PC-3 (cell line): ENCODE measurements around the gene SMARCA4. TPM values are rescaled to one million over a fixed set of nuclear protein-coding genes. Genes with fewer than 3 reads are reported as not detected.

Experiments
- ATAC-seq: fragments of 200-7000 bp; cut with Tn5 transposase; 2 replicates; pipeline ENCODE4 v1.9.1; 2020; ENCODE audit warnings: mild to moderate bottlenecking, moderate library complexity
- BruUV-seq: library from RNA; stranded (reverse); fragments of 400-500 nt; replicated peaks from 2 replicates; lab custom pipeline; 2021; lab: Mats Ljungman, UMichigan
- CTCF ChIA-PET: fragments of 300-600 bp; sonication (Branson Sonifier 250); formaldehyde crosslinking; loops from one replicate; lab custom pipeline; 2022; ENCODE audit warnings: antibody characterized with exemption; lab: Charles Lee
- POLR2A ChIA-PET: fragments of 300-600 bp; sonication (Branson Sonifier 250); formaldehyde crosslinking; loops from one replicate; lab custom pipeline; 2022; ENCODE audit warnings: antibody characterized with exemption; ENCODE audit not compliant: unreplicated experiment; lab: Charles Lee
- DNase-seq: peaks from one replicate; pipeline ENCODE4 v3.0.0-alpha.2; 2015
- H2AFZ ChIP-seq: fragments of 300-600 bp; sonication (generic); 2 replicates; pipeline ENCODE4 v1.6.0; 2016; ENCODE audit warnings: antibody characterized with exemption, low read length
- H3F3A ChIP-seq: fragments of 300-600 bp; sonication (generic); one replicate; pipeline ENCODE4 v1.6.0; 2017; ENCODE audit warnings: antibody characterized with exemption, low read length, control low read depth, mild to moderate bottlenecking; ENCODE audit not compliant: unreplicated experiment
- H3K27ac ChIP-seq: fragments of 300-600 bp; sonication (generic); 2 replicates; pipeline ENCODE4 v1.5.1; 2016; ENCODE audit warnings: mild to moderate bottlenecking, low read length
- H3K27me3 ChIP-seq: fragments of 300-600 bp; sonication (generic); 2 replicates; pipeline ENCODE4 v1.6.1; 2016; ENCODE audit warnings: low read length, mixed read lengths
- H3K36me3 ChIP-seq: fragments of 300-600 bp; sonication (generic); 2 replicates; pipeline ENCODE4 v1.6.1; 2016; ENCODE audit warnings: low read depth, mixed run types, low read length, mixed read lengths
- H3K4me1 ChIP-seq: fragments of 300-600 bp; sonication (generic); 2 replicates; pipeline ENCODE4 v1.5.1; 2016; ENCODE audit warnings: low read length; ENCODE audit not compliant: insufficient read depth
- H3K4me2 ChIP-seq: fragments of 300-600 bp; sonication (generic); 2 replicates; pipeline ENCODE4 v1.6.0; 2016; ENCODE audit warnings: low read length
- H3K4me3 ChIP-seq: fragments of 300-600 bp; sonication (generic); 2 replicates; pipeline ENCODE4 v1.5.1; 2016; ENCODE audit warnings: mild to moderate bottlenecking, low read length, mixed read lengths
- H3K79me2 ChIP-seq: fragments of 300-600 bp; sonication (generic); 2 replicates; pipeline ENCODE4 v1.6.1; 2017; ENCODE audit warnings: low read length, mixed read lengths
- H3K9ac ChIP-seq: fragments of 300-600 bp; sonication (generic); 2 replicates; pipeline ENCODE4 v1.6.0; 2016; ENCODE audit warnings: mild to moderate bottlenecking, low read length
- H3K9me2 ChIP-seq: fragments of 300-600 bp; sonication (generic); replicated peaks from 2 replicates; pipeline ENCODE4 v1.6.1; 2016; ENCODE audit warnings: mixed run types, low read length, mixed read lengths
- H3K9me3 ChIP-seq: fragments of 300-600 bp; sonication (generic); 2 replicates; pipeline ENCODE4 v1.6.1; 2016; ENCODE audit warnings: low read length, mixed read lengths
- H4K20me1 ChIP-seq: fragments of 300-600 bp; sonication (generic); 2 replicates; pipeline ENCODE4 v1.6.1; 2016; ENCODE audit warnings: low read length, mixed read lengths
- EZH2 ChIP-seq: fragments of 300-600 bp; sonication (generic); IDR thresholded peaks from one replicate; pipeline ENCODE4 v1.6.1; 2017; ENCODE audit warnings: antibody characterized with exemption, mild to moderate bottlenecking, low read length; ENCODE audit not compliant: unreplicated experiment
- EZH2phosphoT487 ChIP-seq: fragments of 300-600 bp; sonication (generic); IDR thresholded peaks from 2 replicates; pipeline ENCODE4 v1.6.1; 2018; ENCODE audit warnings: mild to moderate bottlenecking, antibody characterized with exemption, low read length, borderline replicate concordance
- intact Hi-C: fragments of 100-400 bp; cut with micrococcal nuclease; formaldehyde crosslinking; loops from 2 replicates; pipeline ENCODE4 v1.9.0; 2023
- total RNA-seq: library from RNA; depleted of rRNA; stranded (reverse); fragments of >200 nt; gene quantifications from 2 replicates; pipeline ENCODE4 v1.2.3, GENCODE V29; 2014
- TF ChIP-seq, protein P1 (sequence below): fragments of 300-600 bp; sonication (generic); conservative IDR thresholded peaks from 2 replicates; pipeline ENCODE4 v1.5.1; 2017; ENCODE audit warnings: antibody characterized with exemption, low read depth, mild to moderate bottlenecking, low read length

Gene SMARCA4
- total RNA-seq, 1 experiment from 2014 or later: 197 TPM

DNA sequence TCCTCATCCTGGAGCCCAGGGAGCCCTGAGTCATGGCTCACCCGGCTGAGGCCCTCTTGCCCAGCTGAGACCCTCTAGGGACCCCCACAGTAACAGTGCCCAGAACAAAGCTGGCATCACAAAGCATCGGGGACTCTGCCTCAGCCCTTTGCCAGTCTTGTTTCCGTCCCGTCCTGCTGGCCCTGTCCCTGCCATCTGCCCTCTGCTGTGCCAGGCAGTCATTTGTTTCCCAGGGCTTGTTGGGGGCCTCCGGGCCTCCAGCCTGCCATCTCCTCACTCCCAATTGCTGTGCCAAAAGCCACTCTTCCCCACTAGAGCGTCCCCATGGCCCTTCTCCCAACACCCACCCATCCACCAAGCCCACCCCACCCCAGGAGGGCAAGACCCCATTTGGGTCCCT, 64.2 kb downstream of the SMARCA4 start:
- Histone ChIP-seq H3K36me3 (peaks cover 73% of the 10 kb centered on the region), H3K9ac (no peak overlapping the region), H4K20me1 (no peaks in the 10 kb centered on the region), H3K79me2 (no peaks in the 10 kb centered on the region), H3K27ac (no peak overlapping the region), H3K4me2 (no peak overlapping the region), H2AFZ (no peak overlapping the region), H3K9me3 (no peaks in the 10 kb centered on the region), H3K9me2 (no peaks in the 10 kb centered on the region), H3F3A (no peaks in the 10 kb centered on the region), H3K4me3 (no peak overlapping the region), H3K27me3 (no peaks in the 10 kb centered on the region), H3K4me1 (no peaks in the 10 kb centered on the region)
- BruUV-seq: no TSS peak
- ATAC-seq (no peak), DNase-seq (no peak)
- intact Hi-C loops: no loop called here
- ChIA-PET POLR2A (no interaction called here), CTCF (interaction anchor here (1.0 kb wide), 1 partner anchor 11 kb away, joined by 3 read pairs; no protein-coding TSS in a partner anchor)
- TF ChIP-seq EZH2phosphoT487 (no peak), EZH2 (no peak)
- TF ChIP-seq, protein P1, sequence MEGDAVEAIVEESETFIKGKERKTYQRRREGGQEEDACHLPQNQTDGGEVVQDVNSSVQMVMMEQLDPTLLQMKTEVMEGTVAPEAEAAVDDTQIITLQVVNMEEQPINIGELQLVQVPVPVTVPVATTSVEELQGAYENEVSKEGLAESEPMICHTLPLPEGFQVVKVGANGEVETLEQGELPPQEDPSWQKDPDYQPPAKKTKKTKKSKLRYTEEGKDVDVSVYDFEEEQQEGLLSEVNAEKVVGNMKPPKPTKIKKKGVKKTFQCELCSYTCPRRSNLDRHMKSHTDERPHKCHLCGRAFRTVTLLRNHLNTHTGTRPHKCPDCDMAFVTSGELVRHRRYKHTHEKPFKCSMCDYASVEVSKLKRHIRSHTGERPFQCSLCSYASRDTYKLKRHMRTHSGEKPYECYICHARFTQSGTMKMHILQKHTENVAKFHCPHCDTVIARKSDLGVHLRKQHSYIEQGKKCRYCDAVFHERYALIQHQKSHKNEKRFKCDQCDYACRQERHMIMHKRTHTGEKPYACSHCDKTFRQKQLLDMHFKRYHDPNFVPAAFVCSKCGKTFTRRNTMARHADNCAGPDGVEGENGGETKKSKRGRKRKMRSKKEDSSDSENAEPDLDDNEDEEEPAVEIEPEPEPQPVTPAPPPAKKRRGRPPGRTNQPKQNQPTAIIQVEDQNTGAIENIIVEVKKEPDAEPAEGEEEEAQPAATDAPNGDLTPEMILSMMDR: no peak

DNA sequence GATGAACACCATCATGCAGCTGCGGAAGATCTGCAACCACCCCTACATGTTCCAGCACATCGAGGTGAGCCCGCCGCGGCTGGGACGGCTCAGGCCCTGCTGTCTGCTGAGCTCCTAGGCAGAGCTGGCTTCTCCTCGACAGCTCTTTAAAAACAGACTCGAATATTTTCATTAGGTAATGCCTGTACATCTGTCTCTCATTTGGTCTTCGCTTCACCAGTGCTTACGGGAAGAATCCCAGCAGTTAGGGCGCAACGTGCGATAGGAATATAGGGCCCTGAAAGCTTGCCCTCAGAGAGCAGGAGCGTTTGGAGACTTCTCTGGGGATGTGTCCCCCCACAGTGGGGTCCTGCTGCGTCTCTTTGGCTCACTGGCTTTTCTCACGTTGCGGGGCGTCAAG, 64.6 kb downstream of the SMARCA4 start:
- H3K36me3 ChIP-seq: peaks cover 70% of the 10 kb centered on the region
- no peaks in the 10 kb centered on the region for H3K9me2 ChIP-seq
- H3K9ac ChIP-seq: no peak overlapping the region
- no peak for DNase-seq
- H3K9me3 ChIP-seq: no peaks in the 10 kb centered on the region
- TF ChIP-seq, protein P1: no peak
- TF ChIP-seq EZH2phosphoT487: no peak
- TF ChIP-seq EZH2: no peak
- POLR2A ChIA-PET: no interaction called here
- H3K4me2 ChIP-seq: no peak overlapping the region
- no TSS peak for BruUV-seq
- no peak overlapping the region for H3K4me3 ChIP-seq
- H3K27ac ChIP-seq: no peak overlapping the region
- H3K79me2 ChIP-seq: no peaks in the 10 kb centered on the region
- H2AFZ ChIP-seq: no peak overlapping the region
- H3K4me1 ChIP-seq: no peaks in the 10 kb centered on the region
- ATAC-seq: no peak
- H3K27me3 ChIP-seq: no peaks in the 10 kb centered on the region
- H4K20me1 ChIP-seq: no peaks in the 10 kb centered on the region
- CTCF ChIA-PET: no interaction called here
- H3F3A ChIP-seq: no peaks in the 10 kb centered on the region
- intact Hi-C loops: no loop called here

DNA sequence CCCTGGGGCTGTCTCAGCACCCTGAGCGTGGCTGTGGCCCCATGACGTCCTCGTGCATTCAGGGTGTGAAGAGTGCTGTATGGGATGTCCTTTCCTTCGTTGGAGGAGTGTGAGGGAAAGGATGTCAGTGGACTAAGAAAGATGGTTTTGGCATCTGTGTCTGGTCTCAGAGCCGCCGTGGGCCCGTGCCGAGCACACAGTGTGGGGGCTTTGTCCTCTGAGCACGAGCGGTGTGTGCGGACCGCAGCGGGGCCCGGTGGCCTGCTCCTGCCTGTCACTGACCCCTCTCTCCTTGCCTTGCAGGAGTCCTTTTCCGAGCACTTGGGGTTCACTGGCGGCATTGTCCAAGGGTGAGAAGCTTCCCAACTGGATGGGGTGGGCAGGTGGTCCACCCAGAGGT, 65.2 kb downstream of the SMARCA4 start:
- Histone ChIP-seq H3K4me1 (no peaks in the 10 kb centered on the region), H3K36me3 (peaks cover 70% of the 10 kb centered on the region), H3K4me2 (no peak overlapping the region), H3K9ac (no peak overlapping the region), H3F3A (no peaks in the 10 kb centered on the region), H4K20me1 (no peaks in the 10 kb centered on the region), H3K9me2 (no peaks in the 10 kb centered on the region), H3K27ac (no peak overlapping the region), H3K79me2 (no peaks in the 10 kb centered on the region), H3K4me3 (no peak overlapping the region), H3K9me3 (no peaks in the 10 kb centered on the region), H2AFZ (no peak overlapping the region), H3K27me3 (no peaks in the 10 kb centered on the region)
- DNase-seq (no peak), ATAC-seq (no peak)
- TF ChIP-seq EZH2 (no peak), EZH2phosphoT487 (no peak)
- TF ChIP-seq, protein P1: no peak
- CTCF ChIA-PET: no interaction called here
- POLR2A ChIA-PET: no interaction called here
- BruUV-seq: no TSS peak
- intact Hi-C loops: no loop called here
